Keratinocyte (primary cell): ENCODE data around the gene AIFM2. TPM values are rescaled to one million over a fixed set of nuclear protein-coding genes. Genes with fewer than 3 reads are reported as not detected.

Experiments used
- DNase-seq: peaks from one replicate; pipeline ENCODE4 v3.0.0-alpha.2; 2011; ENCODE audit warnings: low read depth, missing footprints, low spot score
- FAIRE-seq: peaks from 2 replicates; lab custom pipeline; 2011; peaks lifted over from hg19 to GRCh38; lab: Jason Lieb, UNC
- H2AFZ ChIP-seq: 2 replicates; pipeline ENCODE4 v1.6.0; 2012; ENCODE audit warnings: low read length, control low read depth, inconsistent platforms; ENCODE audit not compliant: control insufficient read depth
- H3K27ac ChIP-seq: 2 replicates; pipeline ENCODE4 v1.5.1; 2011; ENCODE audit warnings: low read length; ENCODE audit not compliant: control insufficient read depth, insufficient read depth
- H3K27me3 ChIP-seq: 3 replicates; pipeline ENCODE4 v1.6.0; 2011; ENCODE audit warnings: low read length; ENCODE audit not compliant: control insufficient read depth, insufficient read depth; ENCODE audit errors: extremely low read depth
- H3K36me3 ChIP-seq, 2 experiments: 2 replicates in 1 of 2; 3 replicates in 1 of 2; pipeline ENCODE4 v1.5.1; 2011; ENCODE audit warnings: low read length in 2 of 2, mild to moderate bottlenecking in 1 of 2; ENCODE audit not compliant: control insufficient read depth in 2 of 2, insufficient read depth in 2 of 2; ENCODE audit errors: extremely low read depth in 1 of 2
- H3K4me1 ChIP-seq: 3 replicates; pipeline ENCODE4 v1.5.1; 2011; ENCODE audit warnings: low read length; ENCODE audit not compliant: control insufficient read depth, insufficient read depth; ENCODE audit errors: extremely low read depth
- H3K4me2 ChIP-seq: 3 replicates; pipeline ENCODE4 v1.6.0; 2011; ENCODE audit warnings: low read depth, low read length; ENCODE audit not compliant: control insufficient read depth, insufficient read depth; ENCODE audit errors: extremely low read depth
- H3K4me3 ChIP-seq, 3 experiments: fragments of 200-600 bp in 1 of 3; sonication (generic) in 1 of 3; 2 replicates in 2 of 3; 3 replicates in 1 of 3; pipeline ENCODE4 v1.5.1; 2011 to 2016; ENCODE audit warnings: low read length in 3 of 3, mild to moderate bottlenecking in 3 of 3, control low read depth in 2 of 3, inconsistent platforms in 1 of 3, low read depth in 1 of 3, mixed read lengths in 1 of 3, mixed run types in 1 of 3, moderate library complexity in 1 of 3; ENCODE audit not compliant: control insufficient read depth in 2 of 3, insufficient read depth in 2 of 3; ENCODE audit errors: extremely low read depth in 1 of 3
- H3K79me2 ChIP-seq: 2 replicates; pipeline ENCODE4 v1.6.0; 2012; ENCODE audit warnings: low read length; ENCODE audit not compliant: control insufficient read depth, insufficient read depth
- H3K9ac ChIP-seq: 3 replicates; pipeline ENCODE4 v1.6.0; 2011; ENCODE audit warnings: low read length; ENCODE audit not compliant: control insufficient read depth, insufficient read depth; ENCODE audit errors: extremely low read depth
- H3K9me1 ChIP-seq: 3 replicates; pipeline ENCODE4 v1.6.0; 2011; ENCODE audit warnings: low read length; ENCODE audit not compliant: control insufficient read depth, insufficient read depth; ENCODE audit errors: extremely low read depth
- H3K9me3 ChIP-seq: 2 replicates; pipeline ENCODE4 v1.5.1; 2012; ENCODE audit warnings: low read depth, low read length; ENCODE audit not compliant: control insufficient read depth
- H4K20me1 ChIP-seq: 3 replicates; pipeline ENCODE4 v1.6.0; 2011; ENCODE audit warnings: low read length; ENCODE audit not compliant: control insufficient read depth, insufficient read depth; ENCODE audit errors: extremely low read depth
- EZH2 ChIP-seq: IDR thresholded peaks from one replicate; pipeline ENCODE4 v1.6.1; 2012; ENCODE audit warnings: inconsistent platforms, mild to moderate bottlenecking, low read length, moderate library complexity
- dilution Hi-C: fragments of 300-500 bp; cut with MboI; formaldehyde crosslinking; loops from one replicate; pipeline ENCODE4 v1.7.0; 2020; ENCODE audit warnings: low sequenced_read_pairs; ENCODE audit not compliant: extremely low pct_ligation_motif_present
- polyA plus RNA-seq, 5 experiments: library from polyadenylated mRNA; depleted of rRNA in 3 of 5; stranded (reverse) in 3 of 5; stranded (forward) in 1 of 5; unstranded in 1 of 5; fragments of >200 nt; gene quantifications; 1 replicate in 1 of 5; 2 replicates in 3 of 5; 3 replicates in 1 of 5; pipeline versions ENCODE4 v1.2.1 to v1.2.3, GENCODE V29; 2011 to 2012; ENCODE audit warnings: missing spikeins in 2 of 5, low read depth in 1 of 5, low replicate concordance in 1 of 5
- TF ChIP-seq, protein P1 (sequence below), 3 experiments: IDR thresholded peaks in 1 of 3; conservative IDR thresholded peaks in 1 of 3; optimal IDR thresholded peaks in 1 of 3; 2 replicates in 2 of 3; 3 replicates in 1 of 3; pipeline versions ENCODE3 to v1.5.1; 2011; ENCODE audit warnings: low read length in 3 of 3, mild to moderate bottlenecking in 3 of 3, moderate library complexity in 2 of 3, control low read depth in 1 of 3, inconsistent platforms in 1 of 3; ENCODE audit not compliant: insufficient read depth in 2 of 3; ENCODE audit errors: extremely low read depth in 1 of 3

Gene AIFM2
- polyA plus RNA-seq, 1 donor (not counting 4 experiments of a cell fraction or from before 2014, with no cell fraction given) = 1.8 TPM

DNA sequence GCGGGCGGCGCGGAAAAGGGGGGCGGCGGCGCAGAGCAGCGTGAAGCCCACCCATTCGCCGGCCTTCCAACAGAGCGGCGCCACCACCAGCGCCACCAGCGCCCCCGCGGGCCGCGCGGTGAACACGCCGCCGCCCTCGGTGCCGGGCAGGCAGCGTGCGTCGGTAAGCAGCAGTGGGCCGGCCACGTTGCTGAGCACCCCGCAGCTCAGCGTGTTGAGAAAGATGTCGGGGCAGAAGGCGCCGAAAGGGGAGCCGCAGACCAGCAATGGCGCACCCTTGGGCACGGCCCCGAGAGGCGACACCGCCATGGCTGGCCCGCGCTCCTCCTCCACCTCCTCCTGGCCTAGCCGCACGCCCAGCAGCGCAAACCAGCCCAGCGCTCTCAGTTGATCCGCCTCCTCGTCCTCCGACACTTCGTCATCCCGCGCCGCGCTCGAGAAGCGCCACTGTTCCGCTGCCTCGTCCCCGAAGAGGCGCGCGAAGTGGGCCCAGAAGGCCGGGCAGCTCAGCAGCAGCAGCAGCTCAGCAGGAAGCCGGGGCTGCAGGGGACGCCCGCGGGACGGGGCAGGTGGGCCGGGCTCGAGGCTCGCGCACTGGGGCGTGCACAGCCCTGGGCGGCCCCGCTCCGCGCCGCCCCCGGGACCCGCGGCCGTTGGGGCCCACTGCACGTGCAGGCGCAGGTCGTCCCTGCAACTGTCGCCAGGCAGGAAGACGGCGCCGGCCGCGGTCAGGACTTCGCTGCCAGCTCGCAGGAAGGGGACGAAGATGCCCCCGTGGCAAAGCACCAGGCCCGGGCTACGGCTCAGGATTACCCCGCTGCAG lies 13.3 kb upstream of the AIFM2 start:
- H2AFZ ChIP-seq = peak overlapping the region; percentile 79
- no peaks in the 10 kb centered on the region for H3K9me1 ChIP-seq
- H3K4me1 ChIP-seq = peaks cover 18% of the 10 kb centered on the region
- H3K36me3 ChIP-seq = peaks cover 2 to 3% of the 10 kb centered on the region in 2 experiments
- peak overlapping the region; percentile 58 to 69 (median 69) for H3K4me3 ChIP-seq
- peak overlapping the region; percentile 86 for H3K9ac ChIP-seq
- H3K79me2 ChIP-seq = peaks cover 13% of the 10 kb centered on the region
- H3K9me3 ChIP-seq = no peaks in the 10 kb centered on the region
- peak overlapping the region; percentile 84 for H3K27ac ChIP-seq
- no peaks in the 10 kb centered on the region for H3K27me3 ChIP-seq
- H4K20me1 ChIP-seq = no peaks in the 10 kb centered on the region
- FAIRE-seq (no peak), DNase-seq (no peak)
- dilution Hi-C loops = no loop called here
- peak overlapping the region; percentile 83 for H3K4me2 ChIP-seq
- no peak for TF ChIP-seq EZH2
- TF ChIP-seq, protein P1, sequence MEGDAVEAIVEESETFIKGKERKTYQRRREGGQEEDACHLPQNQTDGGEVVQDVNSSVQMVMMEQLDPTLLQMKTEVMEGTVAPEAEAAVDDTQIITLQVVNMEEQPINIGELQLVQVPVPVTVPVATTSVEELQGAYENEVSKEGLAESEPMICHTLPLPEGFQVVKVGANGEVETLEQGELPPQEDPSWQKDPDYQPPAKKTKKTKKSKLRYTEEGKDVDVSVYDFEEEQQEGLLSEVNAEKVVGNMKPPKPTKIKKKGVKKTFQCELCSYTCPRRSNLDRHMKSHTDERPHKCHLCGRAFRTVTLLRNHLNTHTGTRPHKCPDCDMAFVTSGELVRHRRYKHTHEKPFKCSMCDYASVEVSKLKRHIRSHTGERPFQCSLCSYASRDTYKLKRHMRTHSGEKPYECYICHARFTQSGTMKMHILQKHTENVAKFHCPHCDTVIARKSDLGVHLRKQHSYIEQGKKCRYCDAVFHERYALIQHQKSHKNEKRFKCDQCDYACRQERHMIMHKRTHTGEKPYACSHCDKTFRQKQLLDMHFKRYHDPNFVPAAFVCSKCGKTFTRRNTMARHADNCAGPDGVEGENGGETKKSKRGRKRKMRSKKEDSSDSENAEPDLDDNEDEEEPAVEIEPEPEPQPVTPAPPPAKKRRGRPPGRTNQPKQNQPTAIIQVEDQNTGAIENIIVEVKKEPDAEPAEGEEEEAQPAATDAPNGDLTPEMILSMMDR (optimal IDR thresholded peaks at IDR 0.05 in 1 of 3, IDR thresholded peaks at IDR 0.05 in 1 of 3, conservative IDR thresholded peaks at IDR 0.05 in 1 of 3; ENCODE audit: extremely low read depth in 1 of 3, insufficient read depth in 2 of 3, low read length in 3 of 3) = peak in 2 of 3 experiments; percentile 39 to 60

DNA sequence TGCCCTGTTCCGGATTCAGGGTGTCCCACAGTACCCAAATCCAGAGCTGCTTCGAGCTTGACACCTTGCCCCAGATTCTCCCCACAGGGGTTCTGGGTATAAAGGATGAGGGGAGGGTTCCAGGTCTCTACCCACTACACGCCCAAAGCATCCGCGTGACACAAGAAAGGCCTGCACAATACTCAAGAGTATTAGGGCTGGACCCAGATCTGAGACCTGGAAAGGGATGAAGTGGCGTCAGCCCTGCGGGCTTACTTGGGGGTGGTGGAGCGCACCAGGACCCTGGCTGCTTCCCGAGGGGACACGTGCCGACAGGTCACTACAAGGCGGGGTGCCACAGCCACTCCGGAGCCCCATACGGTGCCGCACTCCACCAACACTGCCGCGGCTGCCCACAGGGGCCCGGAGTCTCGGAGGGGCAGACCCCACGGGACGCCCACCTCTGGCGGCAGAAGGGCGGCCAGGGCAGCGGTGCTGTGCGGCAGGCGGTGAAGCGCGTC lies 12.6 kb upstream of the AIFM2 start:
- Histone ChIP-seq H3K27ac (peak overlapping the region; percentile 84), H2AFZ (peak overlapping the region; percentile 79), H3K27me3 (no peaks in the 10 kb centered on the region), H3K4me1 (peaks cover 18% of the 10 kb centered on the region), H4K20me1 (no peaks in the 10 kb centered on the region), H3K79me2 (peaks cover 13% of the 10 kb centered on the region), H3K9me3 (no peaks in the 10 kb centered on the region), H3K4me3 (peak overlapping the region; percentile 58 to 69 (median 69)), H3K9me1 (no peaks in the 10 kb centered on the region), H3K36me3 (peaks cover 0 to 2% of the 10 kb centered on the region in 2 experiments), H3K9ac (peak overlapping the region; percentile 86), H3K4me2 (peak overlapping the region; percentile 83)
- DNase-seq = no peak
- TF ChIP-seq, protein P1 (optimal IDR thresholded peaks at IDR 0.05 in 1 of 3, IDR thresholded peaks at IDR 0.05 in 1 of 3, conservative IDR thresholded peaks at IDR 0.05 in 1 of 3; ENCODE audit: extremely low read depth in 1 of 3, insufficient read depth in 2 of 3, low read length in 3 of 3) = no peak
- no peak for TF ChIP-seq EZH2
- dilution Hi-C loops = no loop called here
- FAIRE-seq = no peak
